Measurements from ENCODE around the gene C4orf54. TPM values are rescaled to one million over a fixed set of nuclear protein-coding genes. Genes with fewer than 3 reads are reported as not detected.

C4orf54 gene
- total RNA-seq, 4 donors from 2014 or later, result 30.6 to 68.3 (median 43.6) TPM

GRCh38 chr4:99651811-99652485 is 5.7 kb downstream of the C4orf54 start:
- Histone ChIP-seq H3K4me1 (peaks cover 50 to 54% of the 10 kb centered on the region in 2 donors), H3K4me3 (peak overlapping the region; percentile 62 to 75 (median 62)), H3K36me3 (no peaks in the 10 kb centered on the region), H3K9me3 (no peaks in the 10 kb centered on the region), H3K27me3 (no peaks in the 10 kb centered on the region), H3K27ac (peak overlapping the region; percentile 94 to 99 (median 98))
- no peak for ATAC-seq
- TF ChIP-seq POLR2A (IDR thresholded peaks at IDR 0.05) (no peak), CTCF (IDR thresholded peaks at IDR 0.05 in 4 of 5, conservative IDR thresholded peaks at IDR 0.05 in 1 of 5) (no peak)
- DNase-seq, result peak in 1 of 2 donors; percentile 32
- in situ Hi-C loops (cut with MboI; ENCODE audit: low sequenced_read_pairs in 4 of 4) (loop anchor here in 2 of 4 donors (10.0 kb wide), 2 partner anchors 87 to 153 kb away; partner anchors contain the start of gene TRMT10A (in 2 of the 2)), intact Hi-C loops (cut with DNase I; ENCODE audit: low total_unique reads) (loop anchor here (5.0 to 10.0 kb wide), 6 partner anchors 90 to 717 kb away; partner anchors contain the start of genes ADH1B, H2AZ1 and TRMT10A)

DNA sequence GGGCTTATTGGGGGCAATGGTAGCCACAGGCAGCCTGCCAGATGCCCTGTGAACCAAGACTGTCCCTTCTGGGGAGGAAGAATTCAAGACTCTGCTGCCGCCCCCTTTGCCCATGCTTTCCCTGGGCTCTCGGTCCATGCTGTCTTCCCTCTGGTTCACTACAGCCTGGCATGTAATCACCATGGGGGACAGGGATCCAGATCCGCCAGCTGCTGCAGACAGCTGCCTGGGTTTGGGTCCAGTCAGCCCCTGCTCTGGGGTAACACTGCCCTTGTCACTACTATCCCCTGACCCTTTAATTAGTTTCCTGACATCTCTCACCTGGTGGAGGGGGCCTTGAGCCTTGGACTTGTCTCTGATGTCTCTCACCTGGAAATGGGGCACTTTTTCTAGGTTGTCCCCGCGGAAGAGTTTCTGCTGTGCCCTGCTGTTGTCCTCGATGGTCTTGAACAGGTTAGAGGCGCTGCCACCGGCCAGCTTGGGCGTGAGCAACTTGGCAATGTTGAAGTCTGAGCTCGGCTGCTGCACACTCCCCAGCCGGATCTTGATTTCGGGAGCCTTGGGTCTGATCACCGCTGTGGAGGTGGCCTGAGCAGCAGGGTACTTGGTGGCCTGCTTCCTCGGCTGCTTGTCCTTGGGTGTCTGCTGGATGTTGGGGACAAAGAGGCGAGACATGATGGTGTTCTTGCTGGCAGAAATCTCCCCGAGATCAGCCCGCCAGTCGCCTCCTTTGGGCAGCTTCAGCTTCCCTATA is 6.4 kb downstream of the C4orf54 start:
- intact Hi-C loops (cut with DNase I; ENCODE audit: low total_unique reads) (loop anchor here (5.0 to 10.0 kb wide), 6 partner anchors 89 to 716 kb away; partner anchors contain the start of genes ADH1B, H2AZ1 and TRMT10A), in situ Hi-C loops (cut with MboI; ENCODE audit: low sequenced_read_pairs in 4 of 4) (loop anchor here in 2 of 4 donors (10.0 kb wide), 2 partner anchors 86 to 154 kb away; partner anchors contain the start of gene TRMT10A (in 2 of the 2))
- Histone ChIP-seq H3K9me3 (no peaks in the 10 kb centered on the region), H3K27me3 (no peaks in the 10 kb centered on the region), H3K36me3 (no peaks in the 10 kb centered on the region), H3K4me3 (peak overlapping the region; percentile 62 to 75 (median 62)), H3K27ac (peak overlapping the region; percentile 94 to 99 (median 98)), H3K4me1 (peaks cover 50 to 55% of the 10 kb centered on the region in 2 donors)
- TF ChIP-seq POLR2A (IDR thresholded peaks at IDR 0.05) (no peak), CTCF (IDR thresholded peaks at IDR 0.05 in 4 of 5, conservative IDR thresholded peaks at IDR 0.05 in 1 of 5) (no peak)
- ATAC-seq (peak in 1 of 2 donors; percentile 7), DNase-seq (peak in 1 of 2 donors; percentile 62)

DNA sequence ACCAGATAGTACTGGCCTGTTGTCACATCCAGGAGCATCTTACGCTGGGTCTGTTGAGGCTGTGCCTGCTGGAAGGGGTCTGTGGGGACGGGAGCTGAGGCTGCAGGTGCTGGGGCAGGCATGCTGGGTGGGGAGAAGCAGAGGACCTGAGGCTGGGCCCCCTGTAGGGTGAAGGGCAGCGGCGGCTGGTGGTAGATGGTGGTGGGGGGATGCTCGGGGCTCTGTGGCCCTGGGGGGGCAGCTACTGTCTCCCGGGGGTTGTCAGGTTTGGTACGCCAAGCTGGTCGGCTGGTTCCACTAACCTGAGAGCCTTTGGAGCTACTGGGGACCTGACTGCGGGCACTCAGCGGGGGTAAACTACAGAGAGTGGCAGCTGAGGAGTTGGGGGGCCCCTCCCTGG is 7.8 kb downstream of the C4orf54 start:
- peak overlapping the region; percentile 94 to 99 (median 98) for H3K27ac ChIP-seq
- peaks cover 48 to 54% of the 10 kb centered on the region in 2 donors for H3K4me1 ChIP-seq
- H3K9me3 ChIP-seq, result no peaks in the 10 kb centered on the region
- intact Hi-C loops (cut with DNase I; ENCODE audit: low total_unique reads) (loop anchor here (5.0 to 10.0 kb wide), 6 partner anchors 87 to 715 kb away; partner anchors contain the start of genes ADH1B, H2AZ1 and TRMT10A), in situ Hi-C loops (cut with MboI; ENCODE audit: low sequenced_read_pairs in 4 of 4) (loop anchor here in 2 of 4 donors (10.0 kb wide), 2 partner anchors 85 to 155 kb away; partner anchors contain the start of gene TRMT10A (in 2 of the 2))
- H3K36me3 ChIP-seq, result no peaks in the 10 kb centered on the region
- H3K27me3 ChIP-seq, result no peaks in the 10 kb centered on the region
- no peak for TF ChIP-seq CTCF (IDR thresholded peaks at IDR 0.05 in 4 of 5, conservative IDR thresholded peaks at IDR 0.05 in 1 of 5)
- TF ChIP-seq POLR2A (IDR thresholded peaks at IDR 0.05), result no peak
- peak overlapping the region; percentile 62 to 75 (median 62) for H3K4me3 ChIP-seq
- DNase-seq (no peak), ATAC-seq (no peak)

- TF ChIP-seq CTCF (IDR thresholded peaks at IDR 0.05 in 4 of 5, conservative IDR thresholded peaks at IDR 0.05 in 1 of 5) (no peak), POLR2A (IDR thresholded peaks at IDR 0.05) (no peak)
- Histone ChIP-seq H3K4me3 (peak overlapping the region; percentile 62 to 75 (median 62)), H3K4me1 (peaks cover 53 to 55% of the 10 kb centered on the region in 2 donors), H3K36me3 (no peaks in the 10 kb centered on the region), H3K9me3 (no peaks in the 10 kb centered on the region), H3K27me3 (no peaks in the 10 kb centered on the region), H3K27ac (peak overlapping the region; percentile 94 to 99 (median 98))
- intact Hi-C loops (cut with DNase I; ENCODE audit: low total_unique reads) (no loop called here), in situ Hi-C loops (cut with MboI; ENCODE audit: low sequenced_read_pairs in 4 of 4) (no loop called here)
- ATAC-seq, result no peak
- no peak for DNase-seq
Measured at GRCh38 chr4:99649208-99649607, 8.4 kb downstream of the C4orf54 start.
